ENCODE data around the gene GALNT18.

- TF ChIP-seq EP300 (IDR thresholded peaks at IDR 0.05; ENCODE audit: borderline replicate concordance) = no peak
- no peak for TF ChIP-seq TAF1 (IDR thresholded peaks at IDR 0.05; ENCODE audit: low read depth)
- TF ChIP-seq RAD21 (IDR thresholded peaks at IDR 0.05; ENCODE audit: low read depth) = no peak
- TF ChIP-seq, protein P1, sequence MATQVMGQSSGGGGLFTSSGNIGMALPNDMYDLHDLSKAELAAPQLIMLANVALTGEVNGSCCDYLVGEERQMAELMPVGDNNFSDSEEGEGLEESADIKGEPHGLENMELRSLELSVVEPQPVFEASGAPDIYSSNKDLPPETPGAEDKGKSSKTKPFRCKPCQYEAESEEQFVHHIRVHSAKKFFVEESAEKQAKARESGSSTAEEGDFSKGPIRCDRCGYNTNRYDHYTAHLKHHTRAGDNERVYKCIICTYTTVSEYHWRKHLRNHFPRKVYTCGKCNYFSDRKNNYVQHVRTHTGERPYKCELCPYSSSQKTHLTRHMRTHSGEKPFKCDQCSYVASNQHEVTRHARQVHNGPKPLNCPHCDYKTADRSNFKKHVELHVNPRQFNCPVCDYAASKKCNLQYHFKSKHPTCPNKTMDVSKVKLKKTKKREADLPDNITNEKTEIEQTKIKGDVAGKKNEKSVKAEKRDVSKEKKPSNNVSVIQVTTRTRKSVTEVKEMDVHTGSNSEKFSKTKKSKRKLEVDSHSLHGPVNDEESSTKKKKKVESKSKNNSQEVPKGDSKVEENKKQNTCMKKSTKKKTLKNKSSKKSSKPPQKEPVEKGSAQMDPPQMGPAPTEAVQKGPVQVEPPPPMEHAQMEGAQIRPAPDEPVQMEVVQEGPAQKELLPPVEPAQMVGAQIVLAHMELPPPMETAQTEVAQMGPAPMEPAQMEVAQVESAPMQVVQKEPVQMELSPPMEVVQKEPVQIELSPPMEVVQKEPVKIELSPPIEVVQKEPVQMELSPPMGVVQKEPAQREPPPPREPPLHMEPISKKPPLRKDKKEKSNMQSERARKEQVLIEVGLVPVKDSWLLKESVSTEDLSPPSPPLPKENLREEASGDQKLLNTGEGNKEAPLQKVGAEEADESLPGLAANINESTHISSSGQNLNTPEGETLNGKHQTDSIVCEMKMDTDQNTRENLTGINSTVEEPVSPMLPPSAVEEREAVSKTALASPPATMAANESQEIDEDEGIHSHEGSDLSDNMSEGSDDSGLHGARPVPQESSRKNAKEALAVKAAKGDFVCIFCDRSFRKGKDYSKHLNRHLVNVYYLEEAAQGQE (IDR thresholded peaks at IDR 0.05; ENCODE audit: low read depth) = no peak
- no peak for TF ChIP-seq FOXM1 (IDR thresholded peaks at IDR 0.05; ENCODE audit: borderline replicate concordance, low read depth)
- TF ChIP-seq NFIC (IDR thresholded peaks at IDR 0.05) = no peak
- no peak for TF ChIP-seq YY1 (IDR thresholded peaks at IDR 0.05; ENCODE audit: low read depth)
- TF ChIP-seq, protein P2, sequence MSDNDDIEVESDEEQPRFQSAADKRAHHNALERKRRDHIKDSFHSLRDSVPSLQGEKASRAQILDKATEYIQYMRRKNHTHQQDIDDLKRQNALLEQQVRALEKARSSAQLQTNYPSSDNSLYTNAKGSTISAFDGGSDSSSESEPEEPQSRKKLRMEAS (IDR thresholded peaks at IDR 0.05) = no peak
Measured at GRCh38 chr11:11528986-11529385, 92.8 kb downstream of the GALNT18 start.

All from Ishikawa (cell line).